Stimulated activated naive CD8-positive, alpha-beta T cell treated with anti-CD3 and anti-CD28 coated beads, Interleukin-15, Interleukin-2, amounts not matched to agents 100 U/mL and 50 U/mL, for 24 hours (primary cell): ENCODE results near the gene XXYLT1.
"Not testable (repeated sequence)": the region's sequence is repeated elsewhere in the genome, so short reads cannot be mapped to it uniquely, and the experiment has no call there.

Experiments used
- ATAC-seq: fragments of 150-1000 bp; cut with Tn5 transposase; one replicate; pipeline ENCODE4 v1.10.0; 2021
- DNase-seq: peaks from one replicate; pipeline ENCODE4 v3.0.0; 2021

Gene XXYLT1

GRCh38 chr3:195096484-195097330 lies 174.3 kb downstream of the XXYLT1 start:
- DNase-seq: no peak
- no peak for ATAC-seq

- ATAC-seq: no peak
- no peak for DNase-seq
These were observed 174.9 kb downstream of the XXYLT1 start for GRCh38 chr3:195096053-195096452.

GRCh38 chr3:195095704-195096036 lies 175.3 kb downstream of the XXYLT1 start:
- ATAC-seq (no peak), DNase-seq (no peak)

- DNase-seq (no peak), ATAC-seq (no peak)
These were observed 175.8 kb downstream of the XXYLT1 start for GRCh38 chr3:195095035-195095703.

GRCh38 chr3:195094191-195094921 lies 176.6 kb downstream of the XXYLT1 start:
- peak; percentile 18 for DNase-seq

GRCh38 chr3:195093731-195094130 lies 177.2 kb downstream of the XXYLT1 start:
- DNase-seq: no peak
- no peak for ATAC-seq

More at GRCh38 chr3:195094191-195094921, 176.6 kb downstream of the XXYLT1 start:
- peak; percentile 52 for ATAC-seq

- DNase-seq, ATAC-seq: not testable (repeated sequence)
These were observed 182.9 kb downstream of the XXYLT1 start for GRCh38 chr3:195087840-195088601.

GRCh38 chr3:195087328-195087727 lies 183.6 kb downstream of the XXYLT1 start:
- no peak for DNase-seq

GRCh38 chr3:195086885-195087284 lies 184.1 kb downstream of the XXYLT1 start:
- no peak for DNase-seq
- ATAC-seq: no peak

More at GRCh38 chr3:195087328-195087727, 183.6 kb downstream of the XXYLT1 start:
- ATAC-seq: no peak

- no peak for ATAC-seq
- DNase-seq: no peak
These were observed 184.6 kb downstream of the XXYLT1 start for GRCh38 chr3:195086341-195086740.

GRCh38 chr3:195085356-195086130 lies 185.4 kb downstream of the XXYLT1 start:
- ATAC-seq: no peak
- DNase-seq: no peak

- ATAC-seq (no peak), DNase-seq (no peak)
These were observed 186.2 kb downstream of the XXYLT1 start for GRCh38 chr3:195084746-195085145.

- no peak for ATAC-seq
- DNase-seq: no peak
These were observed 187.3 kb downstream of the XXYLT1 start for GRCh38 chr3:195083659-195084058.

GRCh38 chr3:195082811-195083210 lies 188.1 kb downstream of the XXYLT1 start:
- ATAC-seq (no peak), DNase-seq (no peak)

- DNase-seq (no peak), ATAC-seq (no peak)
These were observed 189.6 kb downstream of the XXYLT1 start for GRCh38 chr3:195081242-195081963.

- ATAC-seq: no peak
- DNase-seq: no peak
These were observed 190.3 kb downstream of the XXYLT1 start for GRCh38 chr3:195080571-195081151.

- ATAC-seq (no peak), DNase-seq (no peak)
These were observed 190.8 kb downstream of the XXYLT1 start for GRCh38 chr3:195080125-195080524.

- ATAC-seq: no peak
These were observed 191.3 kb downstream of the XXYLT1 start for GRCh38 chr3:195079636-195080035.

GRCh38 chr3:195078891-195079440 lies 192.0 kb downstream of the XXYLT1 start:
- no peak for DNase-seq
- no peak for ATAC-seq

More at GRCh38 chr3:195079636-195080035, 191.3 kb downstream of the XXYLT1 start:
- no peak for DNase-seq
